RWPE2 (cell line): ENCODE measurements around the gene AQP10.
"Not testable (repeated sequence)": the region's sequence is repeated elsewhere in the genome, so short reads cannot be mapped to it uniquely, and the experiment has no call there.

Experiments used
- ATAC-seq: fragments of 200-7000 bp; cut with Tn5 transposase; 3 replicates; pipeline ENCODE4 v1.9.1; 2021; ENCODE audit warnings: low read depth
- DNase-seq: peaks from one replicate; pipeline ENCODE4 v3.0.0-alpha.2; 2020; ENCODE audit warnings: low spot score
- H3K27ac ChIP-seq: fragments of 450-650 bp; 2 replicates; pipeline ENCODE4 v1.5.1; 2017; ENCODE audit warnings: mild to moderate bottlenecking; ENCODE audit not compliant: poor library complexity, severe bottlenecking
- H3K27me3 ChIP-seq: fragments of 250-450 bp; sonication (Bioruptor Pico); 2 replicates; pipeline ENCODE4 v1.5.1; 2021; ENCODE audit warnings: mild to moderate bottlenecking, moderate library complexity; ENCODE audit not compliant: insufficient read depth, poor library complexity, severe bottlenecking
- H3K36me3 ChIP-seq: fragments of 250-450 bp; sonication (Bioruptor Pico); 2 replicates; pipeline ENCODE4 v1.5.1; 2020; ENCODE audit warnings: low read depth, mild to moderate bottlenecking, moderate library complexity
- H3K4me1 ChIP-seq: fragments of 250-450 bp; sonication (Bioruptor Pico); 2 replicates; pipeline ENCODE4 v1.5.1; 2021; ENCODE audit warnings: mild to moderate bottlenecking, moderate library complexity; ENCODE audit not compliant: insufficient read depth, poor library complexity, severe bottlenecking
- H3K4me3 ChIP-seq: fragments of 250-450 bp; sonication (Bioruptor Pico); 2 replicates; pipeline ENCODE4 v1.5.1; 2021; ENCODE audit warnings: mild to moderate bottlenecking, moderate library complexity; ENCODE audit not compliant: severe bottlenecking
- H3K9me3 ChIP-seq: fragments of 250-450 bp; sonication (Bioruptor Pico); 2 replicates; pipeline ENCODE4 v1.5.1; 2021; ENCODE audit warnings: mild to moderate bottlenecking, moderate library complexity; ENCODE audit not compliant: severe bottlenecking
- CTCF ChIP-seq: fragments of 450-650 bp; IDR thresholded peaks from one replicate; pipeline ENCODE4 v1.5.1; 2017; ENCODE audit warnings: mild to moderate bottlenecking, moderate library complexity; ENCODE audit not compliant: poor library complexity, severe bottlenecking

AQP10 gene

GRCh38 chr1:154316704-154317103, 4.2 kb upstream of the AQP10 start:
- Histone ChIP-seq H3K4me1 (peaks cover 6% of the 10 kb centered on the region), H3K27ac (no peak overlapping the region), H3K27me3 (no peaks in the 10 kb centered on the region), H3K36me3 (no peaks in the 10 kb centered on the region), H3K9me3 (peaks cover 4% of the 10 kb centered on the region), H3K4me3 (no peak overlapping the region)
- TF ChIP-seq CTCF: no peak
- no peak for ATAC-seq
- DNase-seq: no peak

GRCh38 chr1:154318386-154318785, 2.5 kb upstream of the AQP10 start:
- ATAC-seq (no peak), DNase-seq (no peak)
- H3K9me3 ChIP-seq: peaks cover 4% of the 10 kb centered on the region
- no peak for TF ChIP-seq CTCF
- H3K27me3 ChIP-seq: no peaks in the 10 kb centered on the region
- H3K27ac ChIP-seq: no peak overlapping the region
- no peak overlapping the region for H3K4me3 ChIP-seq
- H3K36me3 ChIP-seq: no peaks in the 10 kb centered on the region
- peaks cover 6% of the 10 kb centered on the region for H3K4me1 ChIP-seq

- H3K27me3 ChIP-seq, H3K27ac ChIP-seq, DNase-seq, ATAC-seq, H3K4me1 ChIP-seq, H3K9me3 ChIP-seq, H3K4me3 ChIP-seq, H3K36me3 ChIP-seq: not testable (repeated sequence)
Observed at GRCh38 chr1:154321609-154321934, 679 bp downstream of the AQP10 start.

- no peaks in the 10 kb centered on the region for H3K36me3 ChIP-seq
- no peak for ATAC-seq
- H3K4me1 ChIP-seq: peaks cover 24% of the 10 kb centered on the region
- no peak for DNase-seq
- no peak overlapping the region for H3K4me3 ChIP-seq
- no peak overlapping the region for H3K27ac ChIP-seq
- TF ChIP-seq CTCF: no peak
- no peaks in the 10 kb centered on the region for H3K27me3 ChIP-seq
- no peaks in the 10 kb centered on the region for H3K9me3 ChIP-seq
Observed at GRCh38 chr1:154323493-154323892, 2.6 kb downstream of the AQP10 start.

- ATAC-seq (no peak), DNase-seq (no peak)
- peak overlapping the region; percentile 55 for H3K4me3 ChIP-seq
- no peaks in the 10 kb centered on the region for H3K9me3 ChIP-seq
- H3K4me1 ChIP-seq: peaks cover 24% of the 10 kb centered on the region
- no peak overlapping the region for H3K27ac ChIP-seq
- no peaks in the 10 kb centered on the region for H3K27me3 ChIP-seq
- no peaks in the 10 kb centered on the region for H3K36me3 ChIP-seq
- no peak for TF ChIP-seq CTCF
Observed at GRCh38 chr1:154324241-154324640, 3.3 kb downstream of the AQP10 start.
